HCT116 (cell line): ENCODE results near the gene WDR82. TPM values are rescaled to one million over a fixed set of nuclear protein-coding genes. Genes with fewer than 3 reads are reported as not detected.

Source experiments
- ATAC-seq: fragments of 200-7000 bp; cut with Tn5 transposase; 2 replicates; pipeline ENCODE4 v1.9.1; 2020; ENCODE audit warnings: mild to moderate bottlenecking, moderate library complexity
- BruUV-seq: library from RNA; stranded (reverse); fragments of 400-500 nt; replicated peaks from 2 replicates; lab custom pipeline; 2021; lab: Mats Ljungman, UMichigan
- CTCF ChIA-PET: fragments of 300-600 bp; sonication (Branson Sonifier 250); formaldehyde crosslinking; loops from one replicate; lab custom pipeline; 2021; ENCODE audit warnings: antibody characterized with exemption; lab: Charles Lee
- POLR2A ChIA-PET: fragments of 300-600, 350-600 bp; sonication (Branson Sonifier 250); formaldehyde crosslinking; loops from one replicate; lab custom pipeline; 2021; ENCODE audit warnings: antibody characterized with exemption; lab: Charles Lee
- RAD21 ChIA-PET, 2 experiments: fragments of 300-600 bp; sonication (Branson Sonifier 250); formaldehyde crosslinking; loops; one replicate each; lab custom pipeline; 2023; ENCODE audit warnings: low total read pairs in 2 of 2; ENCODE audit not compliant: uncharacterized antibody in 2 of 2, unreplicated experiment in 2 of 2, low non-redundant PET in 1 of 2; lab: Charles Lee
- DNase-seq: peaks from one replicate; pipeline ENCODE4 v3.0.0-alpha.2; 2010; ENCODE audit warnings: low read depth, low spot score
- H2AFZ ChIP-seq: fragments of 200-600 bp; shearing (Covaris generic), sonication (generic); 2 replicates; pipeline ENCODE4 v1.6.1; 2017; ENCODE audit warnings: low read depth, mixed run types, mixed read lengths, antibody characterized with exemption, low read length; ENCODE audit not compliant: poor library complexity, severe bottlenecking
- H3K27ac ChIP-seq: 2 replicates; pipeline ENCODE4 v1.5.1; 2012; ENCODE audit warnings: low read depth, low read length
- H3K27me3 ChIP-seq: fragments of 200-600 bp; sonication (generic); 2 replicates; pipeline ENCODE4 v1.6.1; 2016; ENCODE audit warnings: mixed run types, low read length, mixed read lengths; ENCODE audit not compliant: insufficient read depth
- H3K36me3 ChIP-seq, 2 experiments: fragments of 200-500 bp in 1 of 2; fragments of 200-600 bp in 1 of 2; sonication (Bioruptor generic) in 1 of 2; sonication (generic) in 1 of 2; 2 replicates each; pipeline versions ENCODE4 v1.5.1 to v1.6.1; 2014 to 2016; ENCODE audit warnings: low read length in 2 of 2, inconsistent platforms in 1 of 2, mixed read lengths in 1 of 2, mixed run types in 1 of 2; ENCODE audit not compliant: insufficient read depth in 2 of 2, control insufficient read depth in 1 of 2
- H3K4me1 ChIP-seq, 2 experiments: fragments of 200-600 bp in 1 of 2; sonication (generic) in 1 of 2; 2 replicates each; pipeline versions ENCODE4 v1.5.1 to v1.6.1; 2012 to 2017; ENCODE audit warnings: low read length in 2 of 2, inconsistent platforms in 1 of 2, mild to moderate bottlenecking in 1 of 2, mixed read lengths in 1 of 2, mixed run types in 1 of 2, moderate library complexity in 1 of 2; ENCODE audit not compliant: insufficient read depth in 2 of 2, control insufficient read depth in 1 of 2
- H3K4me2 ChIP-seq: fragments of 200-600 bp; sonication (generic); 2 replicates; pipeline ENCODE4 v1.6.1; 2017; ENCODE audit warnings: mixed run types, low read length, mixed read lengths
- H3K4me3 ChIP-seq, 2 experiments: fragments of 200-600 bp in 1 of 2; sonication (generic) in 1 of 2; replicated peaks in 1 of 2; 2 replicates each; pipeline ENCODE4 v1.5.1; 2011 to 2016; ENCODE audit warnings: low read length in 2 of 2, control low read depth in 1 of 2, low read depth in 1 of 2, mild to moderate bottlenecking in 1 of 2, mixed read lengths in 1 of 2, mixed run types in 1 of 2
- H3K79me2 ChIP-seq: fragments of 200-600 bp; sonication (generic); 2 replicates; pipeline ENCODE4 v1.6.1; 2017; ENCODE audit warnings: mild to moderate bottlenecking, mixed run types, low read length, moderate library complexity, mixed read lengths; ENCODE audit not compliant: insufficient read depth
- H3K9ac ChIP-seq: fragments of 200-600 bp; sonication (generic); 2 replicates; pipeline ENCODE4 v1.6.1; 2016; ENCODE audit warnings: low read length, mixed read lengths
- H3K9me2 ChIP-seq: fragments of 200-600 bp; sonication (generic), shearing (Covaris generic); 2 replicates; pipeline ENCODE4 v1.6.1; 2017; ENCODE audit warnings: mixed run types, mild to moderate bottlenecking, moderate library complexity; ENCODE audit not compliant: insufficient read depth
- H3K9me3 ChIP-seq, 2 experiments: fragments of 200-500 bp in 1 of 2; fragments of 200-600 bp in 1 of 2; sonication (Bioruptor generic) in 1 of 2; sonication (generic) in 1 of 2; 2 replicates each; pipeline ENCODE4 v1.6.1; 2014 to 2017; ENCODE audit warnings: low read length in 2 of 2, mixed read lengths in 2 of 2, inconsistent platforms in 1 of 2, low read depth in 1 of 2, mild to moderate bottlenecking in 1 of 2, mixed run types in 1 of 2, moderate library complexity in 1 of 2; ENCODE audit not compliant: control insufficient read depth in 1 of 2, insufficient read depth in 1 of 2
- H4K20me1 ChIP-seq: fragments of 200-600 bp; sonication (generic), shearing (Covaris generic); 2 replicates; pipeline ENCODE4 v1.6.1; 2017; ENCODE audit warnings: mixed run types, mild to moderate bottlenecking, moderate library complexity; ENCODE audit not compliant: insufficient read depth
- ATF3 ChIP-seq: IDR thresholded peaks from 2 replicates; pipeline ENCODE4 v1.6.1; 2012
- CBX3 ChIP-seq: IDR thresholded peaks from 2 replicates; pipeline ENCODE4 v1.6.1; 2012; ENCODE audit warnings: low read depth
- CEBPB ChIP-seq: IDR thresholded peaks from 2 replicates; pipeline ENCODE4 v1.6.1; 2012; ENCODE audit warnings: low read depth
- CTCF ChIP-seq, 3 experiments: fragments of 200-600 bp in 1 of 3; sonication (generic) in 1 of 3; IDR thresholded peaks in 2 of 3; conservative IDR thresholded peaks in 1 of 3; 2 replicates each; pipeline ENCODE4 v1.5.1; 2012 to 2017; ENCODE audit warnings: low read depth in 2 of 3, low read length in 2 of 3, antibody characterized with exemption in 1 of 3, borderline replicate concordance in 1 of 3, control low read depth in 1 of 3, mild to moderate bottlenecking in 1 of 3, mixed read lengths in 1 of 3, mixed run types in 1 of 3, moderate library complexity in 1 of 3; ENCODE audit not compliant: insufficient read depth in 1 of 3
- EGR1 ChIP-seq: IDR thresholded peaks from 2 replicates; pipeline ENCODE4 v1.6.1; 2012; ENCODE audit warnings: low read depth
- ELF1 ChIP-seq: IDR thresholded peaks from 2 replicates; pipeline ENCODE4 v1.6.1; 2012; ENCODE audit warnings: low read depth, borderline replicate concordance
- EZH2 ChIP-seq: fragments of 200-600 bp; sonication (generic); IDR thresholded peaks from 2 replicates; pipeline ENCODE4 v1.6.1; 2017; ENCODE audit warnings: antibody characterized with exemption, mixed run types
- EZH2phosphoT487 ChIP-seq: fragments of 200-600 bp; IDR thresholded peaks from 2 replicates; pipeline ENCODE4 v1.6.1; 2018; ENCODE audit warnings: antibody characterized with exemption, borderline replicate concordance
- FOSL1 ChIP-seq: IDR thresholded peaks from 2 replicates; pipeline ENCODE4 v1.6.1; 2012; ENCODE audit warnings: low read depth
- MAX ChIP-seq: IDR thresholded peaks from 2 replicates; pipeline ENCODE4 v1.6.1; 2012
- POLR2AphosphoS5 ChIP-seq: IDR thresholded peaks from 2 replicates; pipeline ENCODE4 v1.6.1; 2011; ENCODE audit warnings: mild to moderate bottlenecking, low read depth, low read length, moderate library complexity
- REST ChIP-seq: IDR thresholded peaks from 2 replicates; pipeline ENCODE4 v1.6.1; 2012; ENCODE audit warnings: low read depth
- SIN3A ChIP-seq: IDR thresholded peaks from 2 replicates; pipeline ENCODE4 v1.6.1; 2012; ENCODE audit warnings: low read depth
- SP1 ChIP-seq: IDR thresholded peaks from 2 replicates; pipeline ENCODE4 v1.6.1; 2012; ENCODE audit warnings: low read depth
- SRF ChIP-seq: IDR thresholded peaks from 2 replicates; pipeline ENCODE4 v1.6.1; 2012; ENCODE audit warnings: low read depth
- TCF7L2 ChIP-seq: IDR thresholded peaks from 2 replicates; pipeline ENCODE4 v1.7.0; 2011; ENCODE audit warnings: borderline replicate concordance, inconsistent platforms; ENCODE audit not compliant: insufficient read depth, insufficient read length; ENCODE audit errors: extremely low read depth
- ZFX ChIP-seq: fragments of 450-650 bp; IDR thresholded peaks from 2 replicates; pipeline ENCODE4 v1.6.1; 2017
- ZNF274 ChIP-seq: fragments of 200-500 bp; sonication (Bioruptor generic); IDR thresholded peaks from 2 replicates; pipeline ENCODE4 v1.6.1; 2014; ENCODE audit warnings: mild to moderate bottlenecking, low read depth, low read length, inconsistent platforms
- intact Hi-C: fragments of 100-400 bp; cut with micrococcal nuclease; formaldehyde crosslinking; loops from 2 replicates; pipeline ENCODE4 v1.10.0; 2022
- total RNA-seq: library from RNA; stranded (reverse); gene quantifications from one replicate; pipeline ENCODE4 v1.2.1, GENCODE V29; 2021; ENCODE audit not compliant: unreplicated experiment

The WDR82 gene
- total RNA-seq, 1 experiment from 2014 or later: 89.7 TPM

- Histone ChIP-seq H3K36me3 (no peaks in the 10 kb centered on the region), H3K4me3 (no peak overlapping the region), H3K27ac (no peak overlapping the region), H3K9ac (no peak overlapping the region), H3K9me3 (no peaks in the 10 kb centered on the region), H2AFZ (no peak overlapping the region), H4K20me1 (no peaks in the 10 kb centered on the region), H3K4me1 (peaks cover 0 to 14% of the 10 kb centered on the region in 2 experiments; a peak in 2 of 4 replicates), H3K27me3 (no peaks in the 10 kb centered on the region), H3K9me2 (no peaks in the 10 kb centered on the region), H3K79me2 (no peaks in the 10 kb centered on the region), H3K4me2 (no peak overlapping the region)
- ChIA-PET CTCF (no interaction called here), RAD21 (no interaction called here), POLR2A (no interaction called here)
- no TSS peak for BruUV-seq
- TF ChIP-seq MAX (no peak), SIN3A (no peak), TCF7L2 (no peak), CTCF (IDR thresholded peaks at IDR 0.05 in 2 of 3, conservative IDR thresholded peaks at IDR 0.05 in 1 of 3; ENCODE audit: borderline replicate concordance in 1 of 3, insufficient read depth in 1 of 3, low read depth in 2 of 3, low read length in 2 of 3) (no peak), EZH2 (no peak), EZH2phosphoT487 (no peak), POLR2AphosphoS5 (no peak), ELF1 (no peak), SP1 (no peak), EGR1 (no peak), ZFX (no peak), REST (no peak), CBX3 (no peak), CEBPB (no peak), ZNF274 (no peak), SRF (no peak), FOSL1 (no peak), ATF3 (no peak)
- no peak for DNase-seq
- intact Hi-C loops: no loop called here
- no peak for ATAC-seq
These were observed 25.4 kb upstream of the WDR82 start for GRCh38 chr3:52303811-52304210.
